Astrocyte of the spinal cord (primary cell): ENCODE results near the gene COL5A1.

Experiments
- DNase-seq: peaks from one replicate; pipeline ENCODE4 v3.0.0; 2011; ENCODE audit warnings: low read depth, low spot score
- H3K4me3 ChIP-seq: 2 replicates; pipeline ENCODE4 v1.5.1; 2011; ENCODE audit warnings: low read depth, mild to moderate bottlenecking, low read length, moderate library complexity
- in situ Hi-C: cut with HindIII; loops from 2 replicates; pipeline ENCODE4 v1.10.0; 2017; ENCODE audit warnings: low sequenced_read_pairs
- TF ChIP-seq, protein P1 (sequence below): IDR thresholded peaks from 2 replicates; pipeline ENCODE4 v1.5.1; 2012; ENCODE audit warnings: low read depth, mild to moderate bottlenecking, low read length, inconsistent platforms

The COL5A1 gene

DNA sequence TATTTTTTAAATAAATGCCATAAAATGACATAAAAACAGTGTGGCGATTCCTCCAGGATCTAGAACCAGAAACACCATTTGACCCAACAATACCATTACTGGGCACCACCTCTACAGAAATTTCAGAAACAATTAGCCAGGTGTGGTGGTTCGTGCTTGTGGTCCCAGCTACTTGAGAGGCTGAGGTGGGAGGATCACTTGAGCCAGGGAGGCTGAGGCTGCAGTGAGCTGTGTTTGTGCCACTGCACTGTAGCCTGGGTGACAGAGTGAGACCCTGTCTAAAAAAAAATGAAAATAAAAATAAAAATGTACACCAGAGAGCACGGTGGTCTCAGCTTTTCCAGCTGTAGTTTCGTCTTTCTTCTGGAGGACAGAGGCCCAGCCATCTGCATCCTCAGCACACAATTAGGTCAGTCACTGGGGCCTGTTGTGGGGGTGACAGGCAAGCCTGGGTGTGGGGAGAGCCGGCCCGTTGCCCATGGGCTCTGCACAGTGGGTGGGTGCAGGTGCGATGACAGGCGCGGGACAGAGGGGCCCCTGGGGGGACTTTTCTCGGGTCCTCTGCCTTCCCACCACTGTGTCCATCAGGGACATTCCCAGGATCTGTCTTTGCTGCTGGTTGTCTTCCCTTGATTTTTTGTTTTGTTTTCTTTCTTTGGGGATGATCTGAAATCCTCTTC is 9.8 kb downstream of the COL5A1 start:
- in situ Hi-C loops: no loop called here
- H3K4me3 ChIP-seq: no peak overlapping the region
- TF ChIP-seq, protein P1, sequence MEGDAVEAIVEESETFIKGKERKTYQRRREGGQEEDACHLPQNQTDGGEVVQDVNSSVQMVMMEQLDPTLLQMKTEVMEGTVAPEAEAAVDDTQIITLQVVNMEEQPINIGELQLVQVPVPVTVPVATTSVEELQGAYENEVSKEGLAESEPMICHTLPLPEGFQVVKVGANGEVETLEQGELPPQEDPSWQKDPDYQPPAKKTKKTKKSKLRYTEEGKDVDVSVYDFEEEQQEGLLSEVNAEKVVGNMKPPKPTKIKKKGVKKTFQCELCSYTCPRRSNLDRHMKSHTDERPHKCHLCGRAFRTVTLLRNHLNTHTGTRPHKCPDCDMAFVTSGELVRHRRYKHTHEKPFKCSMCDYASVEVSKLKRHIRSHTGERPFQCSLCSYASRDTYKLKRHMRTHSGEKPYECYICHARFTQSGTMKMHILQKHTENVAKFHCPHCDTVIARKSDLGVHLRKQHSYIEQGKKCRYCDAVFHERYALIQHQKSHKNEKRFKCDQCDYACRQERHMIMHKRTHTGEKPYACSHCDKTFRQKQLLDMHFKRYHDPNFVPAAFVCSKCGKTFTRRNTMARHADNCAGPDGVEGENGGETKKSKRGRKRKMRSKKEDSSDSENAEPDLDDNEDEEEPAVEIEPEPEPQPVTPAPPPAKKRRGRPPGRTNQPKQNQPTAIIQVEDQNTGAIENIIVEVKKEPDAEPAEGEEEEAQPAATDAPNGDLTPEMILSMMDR: no peak
- DNase-seq: no peak

DNA sequence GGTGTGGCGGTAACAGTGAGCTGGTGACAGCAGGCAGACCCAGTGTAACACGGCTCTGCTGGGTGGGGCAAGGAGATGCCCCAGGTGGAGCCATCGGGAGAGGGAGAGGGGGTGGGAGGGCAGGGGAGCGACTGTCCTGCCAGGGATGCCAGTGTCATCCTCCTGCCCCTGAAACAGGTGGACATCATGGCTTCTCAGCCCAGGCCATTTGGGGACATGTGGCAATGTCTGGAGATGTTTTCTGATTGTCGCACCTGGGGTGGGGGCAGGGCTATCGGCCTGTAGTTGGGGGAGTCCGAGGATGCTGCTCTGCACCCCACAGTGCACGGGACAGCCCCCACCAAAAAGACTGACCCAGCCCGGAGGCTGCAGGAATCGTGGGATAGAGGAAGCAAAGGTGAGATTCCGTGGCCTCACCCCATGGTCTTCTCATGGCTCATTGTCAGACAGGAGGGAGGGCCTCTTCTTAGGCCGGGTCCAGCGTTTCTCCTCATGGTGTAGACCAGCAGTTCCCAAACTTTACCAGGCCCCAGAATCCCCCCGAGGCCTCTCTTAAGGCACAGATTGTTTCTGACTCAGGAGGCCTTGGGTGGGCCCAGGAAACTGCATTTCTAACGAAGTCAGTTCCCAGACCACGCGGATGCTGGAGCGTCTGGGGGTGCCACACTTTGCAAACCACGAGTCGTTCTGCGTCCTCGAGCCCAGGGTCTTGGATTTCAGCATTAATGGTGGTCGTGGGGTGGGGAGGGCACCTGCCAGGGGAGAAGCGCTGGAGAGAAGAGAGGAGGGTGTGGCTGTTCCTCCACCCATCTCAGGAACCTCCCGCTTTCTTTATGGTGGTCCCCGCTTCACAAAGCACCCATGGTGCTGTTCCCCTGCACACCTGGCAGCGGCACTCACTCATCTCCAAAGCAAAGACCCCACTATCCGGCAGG is 11.0 kb downstream of the COL5A1 start:
- H3K4me3 ChIP-seq: no peak overlapping the region
- in situ Hi-C loops: no loop called here
- TF ChIP-seq, protein P1: no peak
- DNase-seq: no peak

DNA sequence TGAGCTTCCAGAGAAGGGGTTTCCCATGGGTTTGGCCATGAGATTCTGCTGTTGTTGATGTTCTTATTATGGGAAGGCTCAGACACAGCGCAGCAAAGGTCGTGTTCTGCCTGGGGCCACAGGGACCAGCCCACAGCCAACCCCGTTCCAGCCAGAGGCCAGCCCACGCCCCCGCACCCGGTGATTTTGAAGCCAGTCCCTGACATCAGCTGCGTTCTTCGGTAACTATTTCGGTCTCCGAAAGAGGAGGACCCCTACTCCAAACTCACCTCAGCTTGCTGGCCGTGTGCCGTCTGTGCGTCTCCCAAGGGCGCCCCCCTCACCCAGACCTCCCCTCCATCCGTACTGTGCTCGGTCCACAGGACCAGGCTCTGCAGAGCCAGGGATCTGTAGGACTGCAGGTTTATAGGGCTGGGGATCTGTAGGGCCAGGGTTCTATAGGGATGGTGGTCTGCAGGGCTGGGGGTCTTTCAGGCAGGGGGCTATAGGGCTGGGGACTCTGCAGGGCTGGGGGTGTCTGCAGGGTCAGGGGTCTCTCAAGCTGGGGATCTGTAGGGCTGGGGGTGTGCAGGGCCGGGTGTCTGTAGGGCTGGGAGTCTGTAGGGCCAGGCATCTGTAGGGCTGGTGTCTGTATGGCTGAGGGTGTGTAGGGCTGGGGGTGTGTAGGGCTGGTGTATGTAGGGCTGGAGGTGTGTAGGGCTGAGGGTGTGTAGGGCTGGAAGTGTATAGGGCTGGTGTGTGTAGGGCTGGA is 11.8 kb downstream of the COL5A1 start:
- TF ChIP-seq, protein P1: no peak
- H3K4me3 ChIP-seq: no peak overlapping the region
- in situ Hi-C loops: no loop called here
- DNase-seq: no peak

DNA sequence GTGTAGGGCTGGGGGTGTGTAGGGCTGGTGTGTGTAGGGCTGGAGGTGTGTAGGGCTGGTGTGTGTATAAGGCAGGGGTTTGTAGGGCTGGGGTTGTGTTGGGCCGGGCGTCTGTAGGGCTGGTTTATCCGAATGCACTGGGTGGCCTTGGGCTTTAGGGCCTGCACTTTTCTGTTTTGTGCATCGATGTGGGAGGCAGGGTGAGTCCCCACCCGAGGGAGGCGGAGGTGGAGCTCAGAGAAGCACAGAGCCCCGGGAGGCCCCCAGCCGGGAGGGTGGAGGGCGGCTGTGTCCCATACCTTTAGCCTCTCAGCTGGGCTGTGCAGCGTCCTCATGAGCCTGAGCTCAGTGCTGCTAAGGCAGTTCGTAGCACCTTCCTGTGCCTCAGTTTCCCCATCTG is 13.5 kb downstream of the COL5A1 start:
- in situ Hi-C loops: no loop called here
- TF ChIP-seq, protein P1: no peak
- H3K4me3 ChIP-seq: no peak overlapping the region
- no peak for DNase-seq

DNA sequence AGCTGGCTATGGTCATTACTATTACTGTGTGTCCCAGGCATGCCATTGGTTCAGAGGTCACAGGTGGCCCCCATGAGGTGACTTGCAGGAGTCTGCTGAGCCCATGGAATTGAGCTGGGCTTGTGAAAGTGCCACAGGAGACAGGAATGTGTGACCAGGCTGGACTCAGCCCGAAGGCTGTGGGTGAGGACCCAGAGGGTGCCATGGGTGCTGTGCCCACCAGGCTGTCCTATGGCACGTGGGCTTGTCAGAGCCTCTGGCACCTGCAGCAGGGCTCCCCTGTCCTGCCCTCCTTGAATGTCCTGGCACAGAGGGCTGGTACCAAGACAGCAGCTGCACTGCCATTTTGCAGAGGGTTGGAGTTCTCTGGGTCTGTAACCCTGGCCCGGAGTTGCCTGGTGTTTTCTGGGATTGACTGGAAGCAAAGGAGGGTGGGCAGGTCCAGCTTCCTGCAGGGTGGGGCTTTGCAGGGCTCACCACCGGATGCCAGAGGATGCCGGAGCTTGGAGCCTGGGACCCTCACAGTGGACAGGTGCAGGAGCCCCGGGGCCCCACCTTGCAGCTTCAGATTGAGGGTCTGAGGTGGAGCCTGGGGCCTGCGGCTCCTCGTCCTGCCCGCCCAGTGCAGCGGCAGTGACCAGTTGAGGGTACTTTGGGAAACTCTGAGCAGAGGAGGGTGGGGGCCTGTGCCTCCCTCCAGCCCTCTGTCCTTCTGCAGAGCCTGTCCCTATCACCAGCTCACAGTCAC is 14.2 kb downstream of the COL5A1 start:
- no peak overlapping the region for H3K4me3 ChIP-seq
- DNase-seq: no peak
- in situ Hi-C loops: no loop called here
- TF ChIP-seq, protein P1: no peak
